Measurements from ENCODE around the gene ERMP1.

- TF ChIP-seq, protein P1, sequence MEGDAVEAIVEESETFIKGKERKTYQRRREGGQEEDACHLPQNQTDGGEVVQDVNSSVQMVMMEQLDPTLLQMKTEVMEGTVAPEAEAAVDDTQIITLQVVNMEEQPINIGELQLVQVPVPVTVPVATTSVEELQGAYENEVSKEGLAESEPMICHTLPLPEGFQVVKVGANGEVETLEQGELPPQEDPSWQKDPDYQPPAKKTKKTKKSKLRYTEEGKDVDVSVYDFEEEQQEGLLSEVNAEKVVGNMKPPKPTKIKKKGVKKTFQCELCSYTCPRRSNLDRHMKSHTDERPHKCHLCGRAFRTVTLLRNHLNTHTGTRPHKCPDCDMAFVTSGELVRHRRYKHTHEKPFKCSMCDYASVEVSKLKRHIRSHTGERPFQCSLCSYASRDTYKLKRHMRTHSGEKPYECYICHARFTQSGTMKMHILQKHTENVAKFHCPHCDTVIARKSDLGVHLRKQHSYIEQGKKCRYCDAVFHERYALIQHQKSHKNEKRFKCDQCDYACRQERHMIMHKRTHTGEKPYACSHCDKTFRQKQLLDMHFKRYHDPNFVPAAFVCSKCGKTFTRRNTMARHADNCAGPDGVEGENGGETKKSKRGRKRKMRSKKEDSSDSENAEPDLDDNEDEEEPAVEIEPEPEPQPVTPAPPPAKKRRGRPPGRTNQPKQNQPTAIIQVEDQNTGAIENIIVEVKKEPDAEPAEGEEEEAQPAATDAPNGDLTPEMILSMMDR (IDR thresholded peaks at IDR 0.05; ENCODE audit: borderline replicate concordance, extremely low read depth, low read length, poor library complexity, severe bottlenecking): no peak
- TF ChIP-seq EZH2 (IDR thresholded peaks at IDR 0.05; ENCODE audit: borderline replicate concordance, low read depth, low read length, severe bottlenecking): no peak
These were observed 40.5 kb upstream of the ERMP1 start for GRCh38 chr9:5873439-5873838.

All from DND-41 (cell line).